Body of pancreas (tissue), 4 donors: ENCODE measurements around the gene SSRP1.

Source experiments
- POLR2A ChIP-seq, 3 donors: fragments of 450-650 bp; IDR thresholded peaks; one replicate each; pipeline ENCODE4 v1.6.1; 2016; ENCODE audit warnings: antibody characterized with exemption in 3 of 3, mild to moderate bottlenecking in 2 of 3
- TF ChIP-seq, protein P1 (sequence below), 7 experiments: fragments of 450-650 bp in 4 of 7; fragments of 200-600 bp in 3 of 7; sonication (generic) in 3 of 7; IDR thresholded peaks; one replicate each; pipeline ENCODE4 v1.5.1; 2016 to 2019; ENCODE audit warnings: antibody characterized with exemption in 7 of 7

DNA sequence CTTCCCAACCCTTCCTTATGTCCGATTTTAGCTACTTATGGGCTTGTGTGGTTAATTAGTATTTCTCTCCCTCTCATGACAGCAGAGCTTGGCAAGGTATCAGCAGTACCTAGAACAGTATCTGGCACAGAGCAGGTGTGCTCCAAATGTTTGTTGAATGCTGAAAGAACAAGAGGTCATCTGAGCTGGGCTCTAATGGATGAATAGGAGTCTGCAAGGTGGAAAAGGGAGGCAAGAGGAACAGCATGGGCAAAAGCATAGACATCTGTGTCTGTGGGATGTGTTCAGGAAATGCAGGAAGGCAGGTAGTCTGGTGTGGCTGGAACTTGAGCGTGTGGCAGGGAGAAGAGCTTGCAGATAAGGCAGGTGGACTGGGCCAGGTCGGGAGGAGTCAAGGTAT, 26.2 kb upstream of the SSRP1 start:
- no peak for TF ChIP-seq POLR2A (IDR thresholded peaks at IDR 0.05)
- TF ChIP-seq, protein P1, sequence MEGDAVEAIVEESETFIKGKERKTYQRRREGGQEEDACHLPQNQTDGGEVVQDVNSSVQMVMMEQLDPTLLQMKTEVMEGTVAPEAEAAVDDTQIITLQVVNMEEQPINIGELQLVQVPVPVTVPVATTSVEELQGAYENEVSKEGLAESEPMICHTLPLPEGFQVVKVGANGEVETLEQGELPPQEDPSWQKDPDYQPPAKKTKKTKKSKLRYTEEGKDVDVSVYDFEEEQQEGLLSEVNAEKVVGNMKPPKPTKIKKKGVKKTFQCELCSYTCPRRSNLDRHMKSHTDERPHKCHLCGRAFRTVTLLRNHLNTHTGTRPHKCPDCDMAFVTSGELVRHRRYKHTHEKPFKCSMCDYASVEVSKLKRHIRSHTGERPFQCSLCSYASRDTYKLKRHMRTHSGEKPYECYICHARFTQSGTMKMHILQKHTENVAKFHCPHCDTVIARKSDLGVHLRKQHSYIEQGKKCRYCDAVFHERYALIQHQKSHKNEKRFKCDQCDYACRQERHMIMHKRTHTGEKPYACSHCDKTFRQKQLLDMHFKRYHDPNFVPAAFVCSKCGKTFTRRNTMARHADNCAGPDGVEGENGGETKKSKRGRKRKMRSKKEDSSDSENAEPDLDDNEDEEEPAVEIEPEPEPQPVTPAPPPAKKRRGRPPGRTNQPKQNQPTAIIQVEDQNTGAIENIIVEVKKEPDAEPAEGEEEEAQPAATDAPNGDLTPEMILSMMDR (IDR thresholded peaks at IDR 0.05), result no peak
